Measurements from ENCODE around the gene CLEC2B. TPM values are rescaled to one million over a fixed set of nuclear protein-coding genes. Genes with fewer than 3 reads are reported as not detected.

The CLEC2B gene
- total RNA-seq, 1 experiment from 2014 or later, result 12.3 TPM

DNA sequence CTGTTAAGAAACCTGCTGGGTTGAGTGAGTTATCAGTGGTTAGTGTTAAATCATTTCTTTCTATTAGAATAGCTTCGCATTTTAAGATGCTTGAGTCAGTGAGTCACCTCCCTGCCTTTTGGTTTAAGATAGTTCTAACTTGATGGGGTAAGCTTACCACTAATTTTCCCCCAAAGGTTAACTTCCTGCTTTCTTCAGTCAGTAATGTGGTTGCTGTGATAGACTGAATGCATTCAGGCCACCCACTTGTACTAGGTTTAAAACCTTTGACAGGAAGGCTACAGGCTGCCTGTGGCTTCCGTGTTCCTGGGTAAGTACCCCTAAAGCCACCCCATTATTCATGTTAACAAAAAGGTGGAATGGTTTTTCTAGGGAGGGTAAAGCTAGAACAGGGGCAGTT is 37.7 kb upstream of the CLEC2B start:
- ChIA-PET POLR2A (ENCODE audit: low non-redundant PET) (no interaction called here), CTCF (no interaction called here)
- no peak for TF ChIP-seq EZH2 (IDR thresholded peaks at IDR 0.05; ENCODE audit: borderline replicate concordance, low read depth, low read length, poor library complexity, severe bottlenecking)
- TF ChIP-seq, protein P1, sequence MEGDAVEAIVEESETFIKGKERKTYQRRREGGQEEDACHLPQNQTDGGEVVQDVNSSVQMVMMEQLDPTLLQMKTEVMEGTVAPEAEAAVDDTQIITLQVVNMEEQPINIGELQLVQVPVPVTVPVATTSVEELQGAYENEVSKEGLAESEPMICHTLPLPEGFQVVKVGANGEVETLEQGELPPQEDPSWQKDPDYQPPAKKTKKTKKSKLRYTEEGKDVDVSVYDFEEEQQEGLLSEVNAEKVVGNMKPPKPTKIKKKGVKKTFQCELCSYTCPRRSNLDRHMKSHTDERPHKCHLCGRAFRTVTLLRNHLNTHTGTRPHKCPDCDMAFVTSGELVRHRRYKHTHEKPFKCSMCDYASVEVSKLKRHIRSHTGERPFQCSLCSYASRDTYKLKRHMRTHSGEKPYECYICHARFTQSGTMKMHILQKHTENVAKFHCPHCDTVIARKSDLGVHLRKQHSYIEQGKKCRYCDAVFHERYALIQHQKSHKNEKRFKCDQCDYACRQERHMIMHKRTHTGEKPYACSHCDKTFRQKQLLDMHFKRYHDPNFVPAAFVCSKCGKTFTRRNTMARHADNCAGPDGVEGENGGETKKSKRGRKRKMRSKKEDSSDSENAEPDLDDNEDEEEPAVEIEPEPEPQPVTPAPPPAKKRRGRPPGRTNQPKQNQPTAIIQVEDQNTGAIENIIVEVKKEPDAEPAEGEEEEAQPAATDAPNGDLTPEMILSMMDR (conservative IDR thresholded peaks at IDR 0.05; ENCODE audit: low read depth, low read length), result no peak
- Histone ChIP-seq H3K4me1 (ENCODE audit: insufficient read depth, low read length, poor library complexity, severe bottlenecking) (no peaks in the 10 kb centered on the region), H3K9me3 (ENCODE audit: low read depth, low read length, poor library complexity, severe bottlenecking) (peaks cover 28% of the 10 kb centered on the region), H3K27me3 (replicated peaks; ENCODE audit: insufficient read depth, low read depth, low read length, poor library complexity) (no peaks in the 10 kb centered on the region), H3K36me3 (ENCODE audit: insufficient read depth, low read length, poor library complexity, severe bottlenecking) (no peaks in the 10 kb centered on the region), H3K4me3 (ENCODE audit: low read depth, low read length, poor library complexity, severe bottlenecking) (no peak overlapping the region), H3K27ac (ENCODE audit: low read depth, low read length, poor library complexity, severe bottlenecking) (no peak overlapping the region)
- intact Hi-C loops (cut with micrococcal nuclease; ENCODE audit: unreplicated experiment), result no loop called here
- no peak for DNase-seq (ENCODE audit: low spot score)
- BruUV-seq (replicated peaks), result no TSS peak

DNA sequence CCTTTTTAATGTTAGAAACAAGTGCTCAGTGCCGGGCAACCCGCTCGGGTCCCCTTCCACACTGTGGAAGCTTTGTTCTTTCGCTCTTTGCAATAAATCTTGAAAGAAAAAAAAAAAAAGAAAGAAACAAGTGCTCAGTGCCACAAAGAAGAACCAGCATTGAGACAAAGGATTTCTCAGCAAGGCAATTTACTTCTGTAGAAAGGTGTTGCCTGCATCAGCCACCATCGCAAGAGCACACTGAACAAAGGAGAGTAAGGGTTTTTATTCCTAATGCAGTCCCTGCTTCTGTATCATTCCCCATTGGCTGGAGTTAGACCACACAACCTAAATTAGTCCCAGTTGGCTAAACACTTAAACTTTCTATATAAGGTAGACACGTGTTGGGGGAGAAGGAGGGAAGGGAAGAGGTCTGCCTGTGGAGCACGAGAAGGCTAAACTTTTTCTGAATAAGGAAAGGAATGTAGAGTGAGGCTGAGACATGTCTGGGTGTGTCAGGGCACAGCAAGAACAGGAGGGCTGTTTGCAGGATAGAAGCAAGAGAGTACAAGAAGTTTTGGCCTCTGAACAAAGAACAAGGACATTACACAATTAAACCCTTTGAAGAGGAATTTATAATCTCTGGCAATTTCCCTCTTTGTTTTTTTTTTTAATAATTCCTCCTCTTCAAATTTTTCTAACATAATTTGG is 33.5 kb upstream of the CLEC2B start:
- DNase-seq (ENCODE audit: low spot score), result no peak
- Histone ChIP-seq H3K36me3 (ENCODE audit: insufficient read depth, low read length, poor library complexity, severe bottlenecking) (no peaks in the 10 kb centered on the region), H3K4me3 (ENCODE audit: low read depth, low read length, poor library complexity, severe bottlenecking) (no peak overlapping the region), H3K27me3 (replicated peaks; ENCODE audit: insufficient read depth, low read depth, low read length, poor library complexity) (no peaks in the 10 kb centered on the region), H3K9me3 (ENCODE audit: low read depth, low read length, poor library complexity, severe bottlenecking) (peaks cover 5% of the 10 kb centered on the region), H3K27ac (ENCODE audit: low read depth, low read length, poor library complexity, severe bottlenecking) (no peak overlapping the region), H3K4me1 (ENCODE audit: insufficient read depth, low read length, poor library complexity, severe bottlenecking) (no peaks in the 10 kb centered on the region)
- no TSS peak for BruUV-seq (replicated peaks)
- POLR2A ChIA-PET (ENCODE audit: low non-redundant PET), result no interaction called here
- CTCF ChIA-PET, result no interaction called here
- intact Hi-C loops (cut with micrococcal nuclease; ENCODE audit: unreplicated experiment), result no loop called here
- TF ChIP-seq EZH2 (IDR thresholded peaks at IDR 0.05; ENCODE audit: borderline replicate concordance, low read depth, low read length, poor library complexity, severe bottlenecking), result no peak
- TF ChIP-seq, protein P1 (conservative IDR thresholded peaks at IDR 0.05; ENCODE audit: low read depth, low read length), result no peak

DNA sequence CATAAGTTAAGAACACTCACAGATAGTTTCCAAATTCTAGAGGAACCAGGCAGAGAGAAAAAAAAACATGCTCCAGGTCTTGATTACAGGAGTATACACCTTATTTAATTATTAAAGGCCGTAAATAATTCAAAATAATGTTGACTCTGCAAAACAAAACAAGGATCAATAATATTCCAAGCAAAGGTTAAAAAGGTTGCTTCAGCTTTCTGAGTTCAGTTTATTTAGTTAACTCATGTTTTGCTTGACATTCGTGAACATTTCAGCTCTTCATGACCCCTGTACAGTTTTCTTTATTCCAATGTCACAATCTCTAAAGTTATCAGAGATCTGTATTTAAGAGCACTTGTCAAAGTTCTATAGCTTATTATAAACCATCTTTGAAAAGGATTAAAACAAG is 31.8 kb upstream of the CLEC2B start:
- CTCF ChIA-PET, result no interaction called here

More for the DNA sequence above, 31.8 kb upstream of the CLEC2B start:
- Histone ChIP-seq H3K27me3 (replicated peaks; ENCODE audit: insufficient read depth, low read depth, low read length, poor library complexity) (peaks cover 6% of the 10 kb centered on the region), H3K4me1 (ENCODE audit: insufficient read depth, low read length, poor library complexity, severe bottlenecking) (no peaks in the 10 kb centered on the region), H3K4me3 (ENCODE audit: low read depth, low read length, poor library complexity, severe bottlenecking) (no peak overlapping the region), H3K36me3 (ENCODE audit: insufficient read depth, low read length, poor library complexity, severe bottlenecking) (no peaks in the 10 kb centered on the region), H3K27ac (ENCODE audit: low read depth, low read length, poor library complexity, severe bottlenecking) (no peak overlapping the region), H3K9me3 (ENCODE audit: low read depth, low read length, poor library complexity, severe bottlenecking) (peaks cover 5% of the 10 kb centered on the region)
- no peak for TF ChIP-seq EZH2 (IDR thresholded peaks at IDR 0.05; ENCODE audit: borderline replicate concordance, low read depth, low read length, poor library complexity, severe bottlenecking)
- TF ChIP-seq, protein P1 (conservative IDR thresholded peaks at IDR 0.05; ENCODE audit: low read depth, low read length), result no peak
- no TSS peak for BruUV-seq (replicated peaks)
- POLR2A ChIA-PET (ENCODE audit: low non-redundant PET), result no interaction called here
- no peak for DNase-seq (ENCODE audit: low spot score)
- intact Hi-C loops (cut with micrococcal nuclease; ENCODE audit: unreplicated experiment), result no loop called here
